GM18873 (cell line): ENCODE data around the gene EP400.
A peak's percentile ranks its signal among the peaks of the same experiment; 100 is the strongest.

Experiments used
- ATAC-seq: cut with Tn5 transposase; IDR thresholded peaks from one replicate; pipeline ENCODE4 v1.9.1; 2021; ENCODE audit warnings: mild to moderate bottlenecking, moderate library complexity, moderate number of reproducible peaks; ENCODE audit not compliant: unreplicated experiment, low FRiP score

EP400 gene

DNA sequence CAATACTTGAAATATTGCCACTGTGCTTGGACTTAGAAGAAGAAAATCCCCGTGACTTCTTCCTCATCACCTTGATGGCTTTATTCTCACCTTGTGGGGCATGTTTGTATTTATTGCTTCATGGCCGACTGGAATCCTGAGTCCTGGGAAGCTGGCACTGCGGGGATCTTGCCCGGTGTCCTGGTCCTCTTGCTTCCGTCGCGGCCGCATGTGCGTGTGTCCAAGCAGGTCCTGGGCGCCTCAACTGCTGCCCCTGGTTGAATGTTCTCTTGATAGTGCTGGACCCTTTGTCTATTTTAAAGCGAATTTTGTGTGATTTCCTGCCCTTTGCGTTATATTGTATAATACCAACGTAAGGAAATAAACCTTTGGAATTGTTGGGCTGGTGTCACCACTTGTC is 27.0 kb upstream of the EP400 start:
- no peak for ATAC-seq

DNA sequence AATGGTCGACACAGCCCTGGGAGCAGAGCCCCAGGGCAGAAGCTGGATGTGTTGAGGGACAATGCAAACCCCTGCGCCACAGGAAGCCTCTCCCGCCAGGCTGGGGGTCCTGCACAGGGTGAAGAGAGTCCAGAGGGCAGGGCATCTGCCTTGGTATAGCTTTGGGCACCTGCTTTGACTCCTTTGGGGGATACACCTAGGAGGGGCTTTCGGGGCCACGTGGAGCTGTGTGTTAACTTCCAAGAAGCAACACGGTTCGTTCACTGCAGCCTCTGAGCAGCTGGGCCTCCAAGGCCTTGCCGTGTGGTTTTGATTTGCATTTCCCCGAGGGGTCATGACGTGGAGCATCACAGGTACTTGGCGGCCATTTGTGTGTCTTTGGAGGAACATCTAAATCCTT is 26.5 kb upstream of the EP400 start:
- ATAC-seq: peak; percentile 73

DNA sequence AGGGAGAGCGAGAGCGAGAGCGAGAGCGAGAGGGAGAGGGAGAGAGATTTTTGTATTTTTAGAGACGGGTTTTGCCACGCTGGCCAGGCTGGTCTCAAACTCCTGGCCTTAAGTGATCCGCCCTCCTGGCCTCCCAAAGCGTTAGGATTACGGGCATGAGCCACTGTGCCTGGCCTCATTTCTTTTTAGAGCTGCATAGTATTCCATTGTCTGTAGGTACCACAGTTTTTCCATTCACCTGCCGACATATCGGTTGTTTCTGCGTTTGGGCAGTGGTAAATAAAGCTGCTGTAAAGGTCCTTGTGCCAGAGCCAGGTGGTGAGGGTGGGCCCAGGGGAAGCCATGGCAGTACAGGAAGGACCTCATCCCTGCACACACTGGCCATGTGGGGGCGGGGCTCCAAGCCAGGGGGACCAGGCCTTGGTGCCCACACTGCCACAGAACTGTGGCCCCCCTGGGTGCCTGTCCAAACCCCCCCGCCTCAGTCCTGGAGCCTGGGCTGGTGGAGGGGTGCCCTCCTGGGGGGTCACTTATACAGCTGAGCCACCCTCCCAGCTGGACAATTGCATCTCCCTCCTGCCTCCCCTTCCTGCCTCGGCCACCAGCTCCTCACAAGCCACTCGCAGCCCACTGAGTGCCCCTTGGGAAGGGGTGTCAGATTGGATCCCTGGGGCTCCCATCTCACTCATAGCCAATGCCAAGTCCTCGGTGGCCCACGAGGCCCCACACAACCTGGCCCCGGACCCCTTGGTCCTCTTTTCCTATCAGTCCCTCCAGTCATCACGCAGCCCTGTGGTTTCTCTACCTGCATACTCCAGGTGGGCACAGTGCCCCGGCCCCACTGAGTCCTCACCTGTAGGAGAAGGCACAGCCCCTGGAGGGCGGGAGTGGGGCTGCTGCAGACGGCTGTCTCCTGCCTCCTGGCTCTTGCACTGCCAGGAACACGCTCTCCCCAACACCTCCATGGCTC is 22.3 kb upstream of the EP400 start:
- ATAC-seq: no peak

DNA sequence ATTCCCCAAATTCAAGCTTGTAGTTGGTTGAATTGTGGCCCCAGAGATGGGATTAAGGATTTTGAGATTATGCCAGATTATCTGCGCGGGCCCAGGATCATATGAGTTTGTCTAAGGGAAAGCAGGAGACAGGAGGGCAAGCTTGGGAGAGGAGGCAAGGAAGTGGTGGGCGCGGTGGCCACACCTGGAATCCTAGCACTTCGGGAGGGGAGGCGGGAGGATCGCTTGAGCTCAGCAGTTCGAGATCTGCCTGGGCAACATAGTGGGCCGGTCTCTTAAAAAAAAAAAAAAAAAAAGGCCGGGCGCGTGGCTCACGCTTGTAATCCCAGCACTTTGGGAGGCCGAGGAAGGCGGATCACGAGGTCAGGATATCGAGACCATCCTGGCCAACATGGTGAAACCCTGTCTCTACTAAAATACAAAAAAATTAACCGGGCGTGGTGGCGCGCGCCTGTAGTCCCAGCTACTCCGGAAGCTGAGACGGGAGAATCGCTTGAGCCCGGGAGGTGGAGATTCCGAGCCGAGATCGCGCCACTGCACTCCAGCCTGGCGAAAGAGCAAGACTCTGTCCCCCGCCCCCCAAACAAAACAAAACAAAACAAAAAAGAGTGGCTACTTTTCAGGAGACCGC is 21.5 kb upstream of the EP400 start:
- ATAC-seq: no peak

DNA sequence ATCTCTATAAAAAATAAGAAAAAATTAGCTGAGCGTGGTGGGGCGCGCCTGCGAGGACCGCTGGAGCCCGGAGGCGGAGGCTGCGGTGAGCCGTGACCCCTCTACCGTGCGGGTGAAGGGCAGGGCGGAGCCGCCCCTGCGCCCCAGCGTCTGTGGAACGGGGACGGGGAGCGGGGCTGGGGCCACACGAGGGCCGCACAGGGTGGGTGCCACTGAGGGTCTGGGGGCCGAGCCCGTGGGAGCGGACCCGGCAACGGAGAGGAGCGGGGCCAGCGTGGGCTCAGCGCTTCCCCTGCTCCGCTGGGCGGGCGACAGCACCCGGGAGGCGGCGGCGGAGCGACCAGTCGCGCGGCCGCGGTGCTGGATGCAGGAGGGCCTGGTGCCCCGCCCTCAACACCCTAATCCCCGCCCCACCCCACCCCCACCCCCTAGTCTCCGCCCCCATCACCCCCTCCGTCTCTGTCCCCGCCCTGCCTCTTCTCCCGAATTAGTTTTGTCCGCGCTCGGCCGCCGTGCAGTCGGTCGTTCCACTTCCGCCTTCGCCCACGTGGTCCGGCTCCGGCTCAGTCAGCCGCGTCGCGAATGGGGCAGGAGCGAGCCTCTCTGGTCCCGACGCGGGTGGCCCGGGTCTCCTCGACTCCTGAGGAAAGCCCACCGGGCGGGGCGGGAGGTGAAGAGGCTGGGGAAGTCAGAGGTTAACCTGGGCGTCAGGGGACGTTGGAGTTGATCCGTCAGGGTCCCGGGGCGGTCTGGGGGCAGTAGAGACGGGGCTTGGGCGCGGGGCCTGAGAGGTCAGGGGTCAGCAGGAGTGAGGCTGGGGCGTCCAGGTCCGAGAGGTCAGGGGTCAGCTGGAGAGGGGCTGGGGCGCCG is 20.8 kb upstream of the EP400 start, which contains the start of gene PUS1:
TSS of gene PUS1 (plus strand) at position 566 of the 870 bp plus-strand sequence. CDS start 447 bp downstream, outside the sequence.
- ATAC-seq: peak; percentile 52

DNA sequence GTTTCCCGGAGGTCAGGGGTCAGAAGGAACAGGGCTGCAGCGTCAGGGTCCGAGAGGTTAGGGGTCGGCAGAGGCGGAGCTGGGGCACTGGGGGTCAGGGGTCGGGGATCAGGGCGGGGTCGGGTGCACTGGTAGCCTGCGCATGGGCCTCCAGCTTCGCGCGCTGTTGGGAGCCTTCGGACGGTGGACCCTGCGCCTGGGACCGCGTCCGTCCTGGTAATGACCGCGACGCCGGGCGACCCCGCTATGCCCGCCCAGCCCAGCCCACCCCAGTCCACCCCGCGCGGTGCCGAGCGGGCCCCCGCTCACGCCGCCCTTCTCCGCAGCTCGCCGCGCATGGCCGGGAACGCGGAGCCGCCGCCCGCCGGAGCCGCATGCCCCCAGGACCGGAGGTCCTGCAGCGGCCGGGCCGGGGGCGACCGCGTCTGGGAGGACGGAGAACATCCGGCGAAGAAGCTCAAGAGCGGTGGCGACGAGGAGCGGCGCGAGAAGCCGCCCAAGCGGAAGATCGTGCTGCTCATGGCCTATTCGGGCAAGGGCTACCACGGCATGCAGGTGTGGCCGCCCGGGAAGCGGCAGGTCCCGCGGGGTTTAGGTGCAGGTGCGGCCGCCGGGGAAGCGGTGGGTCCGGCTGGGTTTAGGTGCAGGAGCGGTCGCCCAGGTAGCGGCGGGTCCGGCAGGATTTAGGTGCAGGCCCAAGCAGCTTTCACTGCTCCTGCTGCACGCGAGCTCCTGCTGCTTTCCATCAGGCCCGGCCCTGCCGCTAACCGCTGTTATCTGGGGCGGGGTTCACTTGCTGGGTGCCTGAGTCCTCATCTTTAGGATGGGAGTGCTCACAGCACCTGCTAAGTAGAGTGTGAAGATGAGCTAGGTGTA is 19.9 kb upstream of the EP400 start:
- peak; percentile 31 for ATAC-seq

DNA sequence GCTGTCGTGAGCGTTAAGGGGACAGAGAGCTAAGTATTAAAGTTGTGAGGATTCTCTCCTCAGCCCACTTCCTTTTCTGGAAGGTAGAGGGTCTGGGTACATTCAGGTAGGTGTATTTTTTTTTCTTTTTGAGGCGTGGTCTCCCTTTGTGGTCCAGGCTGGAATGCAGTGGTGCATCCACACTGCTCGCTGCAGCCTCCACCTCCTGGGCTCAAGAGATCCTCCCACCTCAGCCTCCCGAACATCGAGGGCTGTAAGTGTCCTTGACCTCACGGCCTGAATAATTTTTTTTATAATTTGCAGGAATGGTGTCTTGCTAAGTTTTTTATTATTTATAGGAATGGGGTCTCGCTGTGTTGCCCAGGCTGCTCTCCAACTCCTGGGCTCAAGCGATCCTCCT is 19.2 kb upstream of the EP400 start:
- no peak for ATAC-seq

DNA sequence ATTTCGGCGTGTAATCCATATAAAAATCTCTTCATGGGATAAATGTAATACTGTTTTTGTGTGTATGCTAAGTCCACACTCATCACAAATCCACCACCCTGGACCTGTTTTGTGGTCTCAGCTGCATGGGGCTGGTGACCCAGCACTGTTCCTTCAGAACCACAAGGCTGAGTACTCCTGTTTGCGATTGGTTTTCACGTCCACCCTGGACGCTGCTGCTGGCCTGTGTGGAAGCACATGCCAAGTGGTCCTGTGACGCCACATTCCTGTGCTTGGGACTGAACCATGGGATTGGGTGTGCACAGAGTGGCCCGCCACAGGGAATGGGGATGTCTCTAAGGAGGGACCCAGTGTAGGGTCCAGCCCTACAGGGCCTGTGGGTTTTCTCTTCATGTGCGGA is 16.4 kb upstream of the EP400 start:
- no peak for ATAC-seq

DNA sequence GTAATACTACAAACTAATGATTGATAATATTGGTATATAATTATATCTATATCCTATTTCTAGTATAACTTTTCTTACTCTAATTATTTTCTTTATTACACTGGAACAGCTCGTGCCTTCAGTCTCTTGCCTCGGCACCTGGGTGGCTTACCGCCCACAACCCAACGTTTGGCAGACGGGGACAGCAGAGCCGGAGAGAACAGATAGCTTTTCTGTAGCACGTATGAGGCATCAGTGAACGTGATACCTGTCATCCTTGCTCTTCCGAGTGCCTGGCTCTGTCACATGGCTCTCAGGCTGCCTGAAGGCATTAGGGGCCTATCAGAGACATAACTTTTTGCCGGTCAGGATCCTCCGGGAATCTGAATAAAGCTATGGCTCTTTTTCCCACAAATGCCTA is 15.2 kb upstream of the EP400 start:
- no peak for ATAC-seq

DNA sequence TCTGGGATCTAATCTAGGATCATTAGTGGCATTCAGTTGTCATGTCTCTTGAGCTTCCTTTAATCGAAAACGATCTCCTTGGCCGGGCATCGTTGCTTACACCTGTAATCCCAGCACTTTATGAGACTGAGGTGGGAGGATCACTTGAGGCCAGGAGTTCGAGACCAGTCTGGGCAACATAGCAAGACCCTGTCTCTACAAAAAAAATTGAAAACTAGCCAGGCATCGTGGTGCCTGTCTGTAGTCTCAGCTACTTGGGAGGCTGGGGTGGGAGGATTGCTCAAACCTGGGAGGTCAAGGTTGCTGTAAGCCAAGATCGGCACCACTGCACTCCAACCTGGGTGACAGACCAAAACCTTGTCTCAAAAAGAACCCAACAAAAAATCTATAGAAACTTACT is 11.7 kb upstream of the EP400 start:
- no peak for ATAC-seq

DNA sequence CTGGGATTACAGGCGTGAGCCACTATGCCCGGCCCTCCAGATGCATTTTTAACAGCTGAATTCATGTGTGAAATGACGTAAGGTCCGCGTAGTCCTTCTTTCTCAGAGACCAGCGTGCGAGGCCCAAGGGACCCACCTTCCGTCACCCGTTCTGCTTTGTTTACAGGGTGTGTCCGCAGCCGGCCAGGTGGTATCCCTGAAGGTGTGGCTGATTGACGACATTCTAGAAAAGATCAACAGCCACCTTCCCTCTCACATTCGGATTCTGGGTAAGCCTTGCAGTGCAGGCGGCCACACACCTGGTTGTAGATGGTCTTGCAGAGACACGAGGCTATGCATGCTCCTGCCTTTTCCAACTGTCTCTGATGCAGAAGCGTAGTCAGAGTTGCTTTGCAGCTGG is 10.7 kb upstream of the EP400 start:
- ATAC-seq: no peak

DNA sequence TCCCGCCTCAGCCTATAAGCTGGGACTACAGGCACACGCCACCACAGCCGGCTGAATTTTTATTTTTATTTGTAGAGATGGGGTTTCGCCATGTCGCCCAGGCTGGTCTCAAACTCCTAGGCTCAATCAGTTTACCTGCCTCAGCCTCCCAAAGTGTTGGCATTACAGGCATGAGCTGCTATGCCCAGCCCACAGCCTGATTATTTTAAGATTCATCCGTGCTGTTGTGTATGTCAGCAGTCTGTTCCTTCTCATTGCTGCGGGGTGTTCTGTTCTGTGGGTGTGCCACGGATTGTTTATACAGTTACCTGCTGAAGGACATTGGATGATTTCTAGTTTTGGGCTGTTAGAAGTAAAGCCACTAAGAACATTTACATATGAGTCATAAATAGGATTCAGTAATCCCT is 9.6 kb upstream of the EP400 start:
- ATAC-seq: no peak

DNA sequence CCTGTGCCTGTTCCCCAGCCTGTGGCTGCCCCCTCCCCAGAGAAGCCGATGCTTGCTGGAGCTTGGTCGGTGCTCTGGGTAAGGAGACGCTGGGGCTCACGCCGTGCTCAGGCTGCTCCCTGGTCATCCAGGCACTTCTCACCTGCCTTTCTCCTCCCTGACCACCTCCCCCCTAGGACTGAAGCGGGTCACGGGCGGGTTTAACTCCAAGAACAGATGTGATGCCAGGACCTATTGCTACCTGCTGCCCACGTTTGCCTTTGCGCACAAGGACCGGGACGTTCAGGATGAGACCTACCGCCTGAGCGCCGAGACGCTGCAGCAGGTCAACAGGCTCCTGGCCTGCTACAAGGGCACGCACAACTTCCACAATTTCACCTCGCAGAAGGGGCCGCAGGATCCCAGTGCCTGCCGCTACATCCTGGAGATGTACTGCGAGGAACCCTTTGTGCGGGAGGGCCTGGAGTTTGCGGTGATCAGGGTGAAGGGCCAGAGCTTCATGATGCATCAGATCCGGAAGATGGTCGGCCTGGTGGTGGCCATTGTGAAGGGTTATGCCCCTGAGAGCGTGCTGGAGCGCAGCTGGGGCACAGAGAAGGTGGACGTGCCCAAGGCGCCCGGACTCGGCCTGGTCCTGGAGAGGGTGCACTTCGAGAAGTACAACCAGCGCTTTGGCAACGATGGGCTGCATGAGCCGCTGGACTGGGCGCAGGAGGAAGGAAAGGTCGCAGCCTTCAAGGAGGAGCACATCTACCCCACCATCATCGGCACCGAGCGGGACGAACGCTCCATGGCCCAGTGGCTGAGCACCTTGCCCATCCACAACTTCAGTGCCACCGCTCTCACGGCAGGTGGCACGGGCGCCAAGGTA is 8.4 kb upstream of the EP400 start:
- no peak for ATAC-seq

DNA sequence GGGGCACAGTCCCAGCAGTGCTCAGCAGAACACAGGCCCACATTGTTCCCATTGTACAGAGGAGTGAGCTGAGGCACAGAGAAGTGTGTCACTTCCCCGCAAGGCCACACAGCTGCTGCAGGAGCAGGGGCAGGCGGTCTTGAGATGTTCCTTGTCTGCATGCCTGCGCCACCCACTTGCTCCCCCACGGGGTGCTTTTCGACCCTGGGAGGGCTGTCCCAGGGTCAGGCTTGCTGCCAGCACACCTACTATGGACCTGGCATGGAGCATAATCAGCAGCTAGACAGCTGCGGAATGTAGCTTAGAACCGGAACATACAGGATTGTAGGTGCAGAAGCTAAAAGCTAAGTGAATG is 7.8 kb upstream of the EP400 start:
- no peak for ATAC-seq

DNA sequence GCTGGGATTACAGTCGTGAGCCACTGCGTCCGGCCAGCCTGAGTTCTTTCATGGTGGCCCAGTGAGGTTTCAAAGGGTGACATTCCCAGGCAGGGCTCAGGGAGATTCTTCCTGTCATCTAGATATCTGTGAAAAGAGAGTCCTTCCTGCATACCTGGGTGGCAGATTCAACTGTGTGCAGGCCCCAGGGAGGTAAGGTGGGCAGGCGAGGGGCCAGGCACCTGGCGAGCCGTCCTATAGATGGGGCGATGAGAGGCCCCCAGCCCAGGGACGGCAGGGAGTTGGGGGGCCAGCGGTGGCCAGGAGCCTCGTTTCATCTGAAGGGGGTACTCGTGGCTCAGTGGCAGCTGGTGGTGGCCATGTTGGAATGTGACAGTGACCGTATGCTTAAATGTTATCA is 7.1 kb upstream of the EP400 start:
- ATAC-seq: no peak

DNA sequence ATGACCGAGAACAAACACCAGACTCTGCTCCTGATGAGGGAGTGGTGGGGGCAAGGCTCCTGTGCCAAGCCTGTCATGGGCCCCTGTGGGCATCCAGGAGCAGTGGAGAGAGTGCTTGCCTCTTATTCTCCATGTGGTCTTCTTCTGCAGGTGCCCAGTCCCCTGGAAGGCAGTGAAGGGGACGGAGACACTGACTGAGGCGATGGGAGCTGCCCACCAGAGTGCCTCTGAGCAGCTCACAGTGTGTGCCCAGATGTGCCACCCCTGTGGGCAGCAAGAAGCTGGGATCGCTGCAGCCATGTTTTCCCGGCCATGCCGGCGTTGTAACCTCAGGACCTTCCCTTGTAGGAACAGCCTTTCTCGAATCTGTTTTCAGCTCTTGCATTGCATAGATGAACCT is 6.4 kb upstream of the EP400 start:
- ATAC-seq: no peak

DNA sequence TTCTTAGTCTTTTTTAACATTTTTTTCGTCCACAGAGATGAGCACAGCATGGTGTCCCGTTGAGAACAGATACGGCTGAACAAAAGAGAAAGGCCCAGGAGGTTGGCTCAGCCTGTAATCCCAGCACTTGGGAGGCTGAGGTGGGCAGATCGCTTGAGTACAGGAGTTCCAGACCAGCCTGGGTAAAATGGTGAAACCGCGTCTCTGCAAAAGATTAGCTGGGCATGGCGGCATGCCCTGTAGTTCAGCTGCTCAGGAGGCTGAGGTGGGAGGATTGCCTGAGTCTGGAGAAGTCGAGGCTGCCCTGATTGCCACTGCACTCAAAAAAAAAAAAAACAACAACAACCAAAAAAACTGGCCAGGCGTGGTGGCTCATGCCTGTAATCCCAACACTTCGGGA is 5.9 kb upstream of the EP400 start:
- ATAC-seq: no peak

DNA sequence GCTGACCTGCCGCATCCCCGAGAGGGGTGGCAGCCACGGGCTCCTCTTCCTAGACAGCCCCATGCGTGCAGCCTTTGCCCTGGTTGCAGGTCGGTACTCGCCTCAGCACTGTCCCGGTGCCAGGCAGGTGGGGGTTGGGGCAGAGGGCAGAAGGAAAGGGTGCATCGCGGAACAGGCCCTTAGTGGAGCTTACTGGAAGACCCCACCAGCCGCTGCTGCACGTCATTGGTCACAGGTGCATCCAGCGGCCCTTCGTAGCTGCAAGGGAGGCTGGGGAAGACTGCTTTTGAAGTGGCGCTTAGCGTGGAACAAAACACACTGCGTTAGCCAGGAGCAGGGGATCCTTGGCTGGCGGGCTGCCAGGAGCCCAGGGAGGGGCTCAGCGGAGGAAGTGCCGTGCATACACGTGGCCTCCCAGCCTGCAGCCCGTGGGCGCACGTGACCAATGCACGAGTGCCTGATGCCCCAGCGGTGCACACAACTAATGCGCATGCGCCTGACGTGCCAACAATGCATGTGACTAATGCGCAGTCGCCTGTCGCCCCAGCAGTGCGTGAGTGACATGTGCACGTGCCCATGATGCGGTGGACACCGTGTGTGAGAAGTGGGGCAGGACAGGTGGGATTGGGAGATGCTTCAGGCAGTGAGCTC is 5.0 kb upstream of the EP400 start:
- no peak for ATAC-seq

DNA sequence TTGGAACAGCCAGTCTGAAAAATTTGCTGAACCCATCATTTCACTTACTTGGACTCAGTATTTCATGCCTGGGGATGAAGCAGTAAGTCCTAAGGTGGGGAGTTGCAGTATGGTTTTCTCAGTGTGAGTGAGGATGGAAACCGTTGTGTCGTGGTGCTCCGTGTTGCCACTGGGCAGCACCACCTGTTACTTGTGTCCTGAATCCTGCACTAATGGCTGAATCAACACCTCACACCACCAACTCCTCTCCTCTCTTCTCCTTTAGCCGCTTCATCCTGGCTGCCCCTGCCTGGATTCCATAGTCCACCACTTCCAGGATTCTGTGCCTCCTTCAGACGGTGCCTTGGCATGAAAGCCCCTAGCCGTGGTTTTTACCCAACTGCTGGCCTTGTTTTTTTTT is 3.0 kb upstream of the EP400 start:
- no peak for ATAC-seq
